Measurements from ENCODE around the gene MND1.
"Not testable (repeated sequence)": the region's sequence is repeated elsewhere in the genome, so short reads cannot be mapped to it uniquely, and the experiment has no call there.

Gene MND1

GRCh38 chr4:153407906-153408305, 63.4 kb downstream of the MND1 start:
- DNase-seq: no peak

- DNase-seq: no peak
Measured at GRCh38 chr4:153408932-153409331, 64.4 kb downstream of the MND1 start.

- DNase-seq: no peak
Measured at GRCh38 chr4:153409412-153409811, 64.9 kb downstream of the MND1 start.

GRCh38 chr4:153409924-153410501, 65.5 kb downstream of the MND1 start:
- DNase-seq: no peak

GRCh38 chr4:153413842-153414241, 69.4 kb downstream of the MND1 start:
- DNase-seq: no peak

GRCh38 chr4:153416456-153416855, 72.0 kb downstream of the MND1 start:
- DNase-seq: not testable (repeated sequence)

GRCh38 chr4:153418121-153418520, 73.6 kb downstream of the MND1 start:
- DNase-seq: no peak

- DNase-seq: peak; percentile 69
Measured at GRCh38 chr4:153418558-153418957, 74.1 kb downstream of the MND1 start.

GRCh38 chr4:153419029-153419428, 74.5 kb downstream of the MND1 start:
- DNase-seq: no peak

GRCh38 chr4:153419673-153420278, 75.3 kb downstream of the MND1 start:
- DNase-seq: no peak

- DNase-seq: no peak
Measured at GRCh38 chr4:153420361-153420760, 75.9 kb downstream of the MND1 start.

- DNase-seq: no peak
Measured at GRCh38 chr4:153421941-153422340, 77.5 kb downstream of the MND1 start.

GRCh38 chr4:153426207-153426885, 81.9 kb downstream of the MND1 start:
- no peak for DNase-seq

GRCh38 chr4:153427363-153428071, 83.0 kb downstream of the MND1 start:
- DNase-seq: no peak

GRCh38 chr4:153428941-153429475, 84.5 kb downstream of the MND1 start:
- DNase-seq: no peak

GRCh38 chr4:153432965-153433753, 88.7 kb downstream of the MND1 start:
- peak; percentile 78 for DNase-seq

- no peak for DNase-seq
Measured at GRCh38 chr4:153433754-153434105, 89.2 kb downstream of the MND1 start.

- DNase-seq: no peak
Measured at GRCh38 chr4:153434190-153434589, 89.7 kb downstream of the MND1 start.

GRCh38 chr4:153438916-153439756, 94.6 kb downstream of the MND1 start:
- no peak for DNase-seq

GRCh38 chr4:153439831-153440230, 95.3 kb downstream of the MND1 start:
- DNase-seq: no peak

- DNase-seq: no peak
Measured at GRCh38 chr4:153440475-153440874, 96.0 kb downstream of the MND1 start.
